A673 (cell line): ENCODE data around the gene MSRB2. TPM values are rescaled to one million over a fixed set of nuclear protein-coding genes. Genes with fewer than 3 reads are reported as not detected.

Source experiments
- BruUV-seq: library from RNA; stranded (reverse); fragments of 400-500 nt; replicated peaks from 2 replicates; lab custom pipeline; 2021; lab: Mats Ljungman, UMichigan
- CTCF ChIA-PET: fragments of 300-600 bp; sonication (Branson Sonifier 250); formaldehyde crosslinking; loops from one replicate; lab custom pipeline; 2022; ENCODE audit warnings: antibody characterized with exemption; lab: Charles Lee
- POLR2A ChIA-PET: fragments of 300-600 bp; sonication (Branson Sonifier 250); formaldehyde crosslinking; loops from one replicate; lab custom pipeline; 2022; ENCODE audit warnings: antibody characterized with exemption; ENCODE audit not compliant: low non-redundant PET; lab: Charles Lee
- DNase-seq: peaks from one replicate; pipeline ENCODE4 v3.0.0-alpha.2; 2015; ENCODE audit warnings: low spot score
- H3K27ac ChIP-seq: fragments of 200-600 bp; sonication (generic); 2 replicates; pipeline ENCODE4 v1.5.1; 2016; ENCODE audit warnings: mixed run types, low read depth, mild to moderate bottlenecking, mixed read lengths, antibody characterized with exemption, low read length; ENCODE audit not compliant: poor library complexity, severe bottlenecking
- H3K27me3 ChIP-seq: fragments of 200-600 bp; sonication (generic); replicated peaks from 2 replicates; pipeline ENCODE4 v1.6.1; 2017; ENCODE audit warnings: mixed run types, low read depth, mild to moderate bottlenecking, mixed read lengths, antibody characterized with exemption, low read length; ENCODE audit not compliant: insufficient read depth, poor library complexity
- H3K36me3 ChIP-seq: fragments of 200-600 bp; sonication (generic); 2 replicates; pipeline ENCODE4 v1.6.1; 2016; ENCODE audit warnings: mixed run types, mild to moderate bottlenecking, mixed read lengths, antibody characterized with exemption, low read length; ENCODE audit not compliant: insufficient read depth, poor library complexity, severe bottlenecking
- H3K4me1 ChIP-seq: fragments of 200-600 bp; sonication (generic); 2 replicates; pipeline ENCODE4 v1.6.1; 2017; ENCODE audit warnings: mixed run types, mild to moderate bottlenecking, mixed read lengths, antibody characterized with exemption, low read length; ENCODE audit not compliant: insufficient read depth, poor library complexity, severe bottlenecking
- H3K4me3 ChIP-seq: fragments of 200-600 bp; sonication (generic); 2 replicates; pipeline ENCODE4 v1.5.1; 2016; ENCODE audit warnings: low read depth, mixed run types, mild to moderate bottlenecking, mixed read lengths, low read length; ENCODE audit not compliant: poor library complexity, severe bottlenecking
- H3K9me3 ChIP-seq: fragments of 200-600 bp; sonication (generic); 2 replicates; pipeline ENCODE4 v1.6.1; 2016; ENCODE audit warnings: mixed run types, low read depth, mild to moderate bottlenecking, mixed read lengths, antibody characterized with exemption, low read length; ENCODE audit not compliant: poor library complexity, severe bottlenecking
- EZH2 ChIP-seq: fragments of 200-600 bp; sonication (generic); IDR thresholded peaks from 2 replicates; pipeline ENCODE4 v1.6.1; 2017; ENCODE audit warnings: borderline replicate concordance, low read depth, mild to moderate bottlenecking, mixed read lengths, antibody characterized with exemption, low read length; ENCODE audit not compliant: poor library complexity, severe bottlenecking
- intact Hi-C: fragments of 100-400 bp; cut with micrococcal nuclease; formaldehyde crosslinking; loops from one replicate; pipeline ENCODE4 v1.10.0; 2022; ENCODE audit not compliant: unreplicated experiment
- total RNA-seq: library from RNA; stranded (reverse); gene quantifications from 2 replicates; pipeline ENCODE4 v1.2.3, GENCODE V29; 2021
- TF ChIP-seq, protein P1 (sequence below): fragments of 300-800, 200-600 bp; sonication (generic); conservative IDR thresholded peaks from 2 replicates; pipeline ENCODE4 v1.5.1; 2017; ENCODE audit warnings: low read depth, mild to moderate bottlenecking, antibody characterized with exemption, low read length, moderate library complexity, mixed read lengths

Gene MSRB2
- total RNA-seq, 1 experiment from 2014 or later = 6.4 TPM

DNA sequence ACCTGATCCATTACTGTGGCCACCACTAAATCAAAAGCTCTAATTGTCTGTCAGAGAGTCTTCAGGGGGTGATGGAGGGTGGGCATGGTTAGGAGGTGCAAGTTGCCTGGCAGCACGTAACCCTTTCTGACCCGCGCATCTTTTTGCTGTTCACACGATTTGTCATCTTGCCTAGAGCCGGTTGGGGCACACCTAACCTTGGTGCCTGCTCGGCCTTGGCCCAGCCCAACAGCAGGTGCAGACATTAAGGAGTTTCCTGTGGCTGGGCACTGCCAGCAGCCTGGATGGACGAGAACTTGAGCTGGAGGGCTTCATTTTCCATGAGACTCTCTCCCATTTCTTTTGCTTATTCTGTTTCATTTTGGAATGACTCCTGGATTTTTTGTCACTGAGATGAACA, 55.7 kb downstream of the MSRB2 start:
- POLR2A ChIA-PET = no interaction called here
- intact Hi-C loops = loop anchor here (10.0 kb wide), 1 partner anchor 1204 kb away; no protein-coding TSS in a partner anchor
- DNase-seq = no peak
- CTCF ChIA-PET = no interaction called here
- H3K27ac ChIP-seq = no peak overlapping the region
- no peaks in the 10 kb centered on the region for H3K36me3 ChIP-seq
- no peak overlapping the region for H3K4me3 ChIP-seq
- no peaks in the 10 kb centered on the region for H3K27me3 ChIP-seq
- TF ChIP-seq, protein P1, sequence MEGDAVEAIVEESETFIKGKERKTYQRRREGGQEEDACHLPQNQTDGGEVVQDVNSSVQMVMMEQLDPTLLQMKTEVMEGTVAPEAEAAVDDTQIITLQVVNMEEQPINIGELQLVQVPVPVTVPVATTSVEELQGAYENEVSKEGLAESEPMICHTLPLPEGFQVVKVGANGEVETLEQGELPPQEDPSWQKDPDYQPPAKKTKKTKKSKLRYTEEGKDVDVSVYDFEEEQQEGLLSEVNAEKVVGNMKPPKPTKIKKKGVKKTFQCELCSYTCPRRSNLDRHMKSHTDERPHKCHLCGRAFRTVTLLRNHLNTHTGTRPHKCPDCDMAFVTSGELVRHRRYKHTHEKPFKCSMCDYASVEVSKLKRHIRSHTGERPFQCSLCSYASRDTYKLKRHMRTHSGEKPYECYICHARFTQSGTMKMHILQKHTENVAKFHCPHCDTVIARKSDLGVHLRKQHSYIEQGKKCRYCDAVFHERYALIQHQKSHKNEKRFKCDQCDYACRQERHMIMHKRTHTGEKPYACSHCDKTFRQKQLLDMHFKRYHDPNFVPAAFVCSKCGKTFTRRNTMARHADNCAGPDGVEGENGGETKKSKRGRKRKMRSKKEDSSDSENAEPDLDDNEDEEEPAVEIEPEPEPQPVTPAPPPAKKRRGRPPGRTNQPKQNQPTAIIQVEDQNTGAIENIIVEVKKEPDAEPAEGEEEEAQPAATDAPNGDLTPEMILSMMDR = no peak
- no peak for TF ChIP-seq EZH2
- no TSS peak for BruUV-seq
- H3K9me3 ChIP-seq = no peaks in the 10 kb centered on the region
- H3K4me1 ChIP-seq = no peaks in the 10 kb centered on the region

DNA sequence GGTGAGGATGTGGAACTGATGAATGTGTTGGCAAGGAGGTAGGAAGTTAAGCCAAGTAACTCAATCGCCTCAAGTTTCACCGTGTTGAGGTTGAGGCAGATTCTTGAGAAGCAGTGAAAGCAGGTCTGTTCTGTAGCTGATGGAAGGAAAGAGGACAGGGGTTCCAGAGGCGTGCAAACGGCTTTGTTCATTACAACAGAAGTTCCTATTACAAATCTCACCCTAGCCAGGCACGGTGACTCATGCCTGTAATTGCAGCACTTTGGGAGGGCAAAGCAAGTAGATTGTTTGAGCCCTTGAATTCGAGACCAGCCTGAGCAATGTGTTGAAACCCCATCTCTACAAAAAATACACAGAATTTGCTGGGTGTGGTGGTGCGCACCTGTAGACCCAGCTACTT, 59.8 kb downstream of the MSRB2 start:
- Histone ChIP-seq H3K4me1 (peaks cover 9% of the 10 kb centered on the region), H3K27me3 (no peaks in the 10 kb centered on the region), H3K9me3 (no peaks in the 10 kb centered on the region), H3K4me3 (no peak overlapping the region), H3K27ac (no peak overlapping the region), H3K36me3 (no peaks in the 10 kb centered on the region)
- ChIA-PET POLR2A (no interaction called here), CTCF (no interaction called here)
- BruUV-seq = no TSS peak
- intact Hi-C loops = loop anchor here (5.0 to 10.0 kb wide), 2 partner anchors 1200 to 1402 kb away; no protein-coding TSS in a partner anchor
- peak; percentile 64 for DNase-seq
- TF ChIP-seq EZH2 = no peak
- TF ChIP-seq, protein P1 = no peak

- Histone ChIP-seq H3K9me3 (no peaks in the 10 kb centered on the region), H3K36me3 (no peaks in the 10 kb centered on the region), H3K27ac (no peak overlapping the region), H3K4me1 (peaks cover 9% of the 10 kb centered on the region), H3K27me3 (no peaks in the 10 kb centered on the region), H3K4me3 (no peak overlapping the region)
- ChIA-PET CTCF (interaction anchor here (2.0 kb wide), 1 partner anchor 137 kb away, joined by 26 read pairs; no protein-coding TSS in a partner anchor), POLR2A (no interaction called here)
- intact Hi-C loops = loop anchor here (5.0 to 10.0 kb wide), 2 partner anchors 1198 to 1401 kb away; no protein-coding TSS in a partner anchor
- no peak for DNase-seq
- no TSS peak for BruUV-seq
- TF ChIP-seq, protein P1 = no peak
- TF ChIP-seq EZH2 = no peak
Observed at GRCh38 chr10:23156447-23157150, 61.2 kb downstream of the MSRB2 start.
